HFFc6 (cell line): ENCODE data around the gene MLST8. TPM values are rescaled to one million over a fixed set of nuclear protein-coding genes. Genes with fewer than 3 reads are reported as not detected.

Experiments used
- DNase-seq: peaks from one replicate; pipeline ENCODE4 v3.0.0-alpha.2; 2018
- H3K27ac Mint-ChIP-seq: 2 replicates; pipeline ENCODE4 v1.8.0; 2020; ENCODE audit warnings: mild to moderate bottlenecking, mixed read lengths
- H3K27me3 Mint-ChIP-seq: 2 replicates; pipeline ENCODE4 v1.8.0; 2021; ENCODE audit warnings: mild to moderate bottlenecking, moderate library complexity, mixed read lengths; ENCODE audit not compliant: insufficient read depth
- H3K36me3 Mint-ChIP-seq: 2 replicates; pipeline ENCODE4 v1.8.0; 2021; ENCODE audit warnings: low read depth, mixed read lengths
- H3K4me1 Mint-ChIP-seq: 2 replicates; pipeline ENCODE4 v1.8.0; 2020; ENCODE audit warnings: low read depth, mixed read lengths
- H3K4me3 Mint-ChIP-seq: 2 replicates; pipeline ENCODE4 v1.8.0; 2020; ENCODE audit warnings: mild to moderate bottlenecking, moderate library complexity, mixed read lengths
- H3K9me3 Mint-ChIP-seq: 2 replicates; pipeline ENCODE4 v1.8.0; 2020; ENCODE audit warnings: mild to moderate bottlenecking, mixed read lengths
- total RNA-seq, 6 experiments: library from RNA; stranded (reverse); fragmentation: NEBNext Ultra II Directional; extraction: Animal tissue kit (Norgen Biotek cat#: 25700); gene quantifications; 2 replicates in 1 of 6; 3 replicates in 5 of 6; pipeline ENCODE4 v1.2.3, GENCODE V29; 2021
- TF ChIP-seq, protein P1 (sequence below): fragments of 200-600 bp; sonication (generic); IDR thresholded peaks from 2 replicates; pipeline ENCODE4 v1.5.0; 2021; ENCODE audit warnings: antibody characterized with exemption, mild to moderate bottlenecking

Gene MLST8
- total RNA-seq, 6 experiments from 2014 or later, result 32.7 to 39.4 (median 37.5) TPM

DNA sequence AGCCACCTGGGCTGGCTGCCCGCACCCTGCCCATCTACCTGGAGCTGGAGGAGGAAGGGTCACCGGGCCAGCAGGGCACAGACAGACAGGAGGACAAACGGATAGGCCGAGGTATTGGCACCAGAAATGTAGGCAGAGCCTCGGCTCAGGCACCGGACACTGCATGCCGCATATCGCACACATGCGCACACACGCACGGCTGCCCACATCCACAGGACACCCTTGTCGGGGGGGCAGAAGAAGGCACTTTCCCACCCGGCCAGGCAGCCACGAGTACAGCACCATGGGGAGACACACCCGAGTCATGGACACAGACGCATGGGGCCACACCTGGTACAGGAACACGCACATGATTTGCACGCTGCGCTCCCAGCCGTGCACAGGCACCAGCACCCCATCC is 23.3 kb upstream of the MLST8 start:
- no peak for DNase-seq
- Mint-ChIP-seq H3K9me3 (no peaks in the 10 kb centered on the region), H3K4me1 (no peaks in the 10 kb centered on the region), H3K27ac (no peak overlapping the region), H3K36me3 (peaks cover 14% of the 10 kb centered on the region), H3K27me3 (peaks cover 4% of the 10 kb centered on the region), H3K4me3 (no peak overlapping the region)
- TF ChIP-seq, protein P1, sequence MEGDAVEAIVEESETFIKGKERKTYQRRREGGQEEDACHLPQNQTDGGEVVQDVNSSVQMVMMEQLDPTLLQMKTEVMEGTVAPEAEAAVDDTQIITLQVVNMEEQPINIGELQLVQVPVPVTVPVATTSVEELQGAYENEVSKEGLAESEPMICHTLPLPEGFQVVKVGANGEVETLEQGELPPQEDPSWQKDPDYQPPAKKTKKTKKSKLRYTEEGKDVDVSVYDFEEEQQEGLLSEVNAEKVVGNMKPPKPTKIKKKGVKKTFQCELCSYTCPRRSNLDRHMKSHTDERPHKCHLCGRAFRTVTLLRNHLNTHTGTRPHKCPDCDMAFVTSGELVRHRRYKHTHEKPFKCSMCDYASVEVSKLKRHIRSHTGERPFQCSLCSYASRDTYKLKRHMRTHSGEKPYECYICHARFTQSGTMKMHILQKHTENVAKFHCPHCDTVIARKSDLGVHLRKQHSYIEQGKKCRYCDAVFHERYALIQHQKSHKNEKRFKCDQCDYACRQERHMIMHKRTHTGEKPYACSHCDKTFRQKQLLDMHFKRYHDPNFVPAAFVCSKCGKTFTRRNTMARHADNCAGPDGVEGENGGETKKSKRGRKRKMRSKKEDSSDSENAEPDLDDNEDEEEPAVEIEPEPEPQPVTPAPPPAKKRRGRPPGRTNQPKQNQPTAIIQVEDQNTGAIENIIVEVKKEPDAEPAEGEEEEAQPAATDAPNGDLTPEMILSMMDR, result no peak

DNA sequence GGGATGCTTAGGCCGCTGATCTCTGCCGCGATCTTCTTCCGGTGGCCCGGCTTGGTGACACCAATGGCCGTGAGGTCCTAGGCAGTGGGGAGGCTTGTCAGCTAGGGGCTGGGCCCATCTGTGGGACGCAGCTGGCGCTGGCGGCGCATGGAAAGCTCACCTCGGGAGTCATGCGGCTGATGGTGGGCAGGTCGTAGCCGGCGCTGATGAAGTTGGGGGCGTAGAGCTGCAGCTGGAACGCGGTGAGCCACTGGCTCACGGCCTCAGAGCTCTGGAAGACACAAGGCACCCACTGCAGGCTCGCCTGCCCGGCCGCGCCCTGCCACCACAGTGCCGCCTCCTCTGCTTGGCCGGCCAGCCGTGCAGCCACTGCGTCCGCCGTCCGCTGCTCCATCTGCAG is 21.6 kb upstream of the MLST8 start:
- H3K4me1 Mint-ChIP-seq, result no peaks in the 10 kb centered on the region
- peaks cover 10% of the 10 kb centered on the region for H3K36me3 Mint-ChIP-seq
- DNase-seq, result no peak
- H3K9me3 Mint-ChIP-seq, result no peaks in the 10 kb centered on the region
- H3K27ac Mint-ChIP-seq, result no peak overlapping the region
- no peak overlapping the region for H3K4me3 Mint-ChIP-seq
- TF ChIP-seq, protein P1, result no peak
- H3K27me3 Mint-ChIP-seq, result peaks cover 4% of the 10 kb centered on the region

DNA sequence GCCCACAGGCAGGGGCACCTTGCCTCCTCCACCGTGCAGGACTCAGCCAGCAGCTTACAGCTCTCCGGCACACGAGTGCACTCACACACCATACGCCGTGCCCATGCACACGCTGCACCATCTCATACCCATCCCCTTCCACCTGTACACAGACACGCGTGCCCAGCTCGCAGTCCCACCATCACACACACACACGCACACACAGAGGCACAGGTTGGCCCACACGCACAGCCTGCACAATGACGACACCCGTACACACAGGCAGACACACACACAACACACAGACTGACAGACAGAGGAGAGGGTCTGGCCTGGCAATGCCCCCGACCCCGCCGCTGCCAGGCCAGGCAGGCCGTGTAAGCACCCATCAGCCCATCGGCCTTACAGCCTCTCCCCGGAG is 20.9 kb upstream of the MLST8 start:
- H3K4me3 Mint-ChIP-seq, result no peak overlapping the region
- no peak for DNase-seq
- H3K9me3 Mint-ChIP-seq, result no peaks in the 10 kb centered on the region
- TF ChIP-seq, protein P1, result no peak
- H3K27ac Mint-ChIP-seq, result no peak overlapping the region
- peaks cover 4% of the 10 kb centered on the region for H3K27me3 Mint-ChIP-seq
- H3K36me3 Mint-ChIP-seq, result peaks cover 10% of the 10 kb centered on the region
- no peaks in the 10 kb centered on the region for H3K4me1 Mint-ChIP-seq

DNA sequence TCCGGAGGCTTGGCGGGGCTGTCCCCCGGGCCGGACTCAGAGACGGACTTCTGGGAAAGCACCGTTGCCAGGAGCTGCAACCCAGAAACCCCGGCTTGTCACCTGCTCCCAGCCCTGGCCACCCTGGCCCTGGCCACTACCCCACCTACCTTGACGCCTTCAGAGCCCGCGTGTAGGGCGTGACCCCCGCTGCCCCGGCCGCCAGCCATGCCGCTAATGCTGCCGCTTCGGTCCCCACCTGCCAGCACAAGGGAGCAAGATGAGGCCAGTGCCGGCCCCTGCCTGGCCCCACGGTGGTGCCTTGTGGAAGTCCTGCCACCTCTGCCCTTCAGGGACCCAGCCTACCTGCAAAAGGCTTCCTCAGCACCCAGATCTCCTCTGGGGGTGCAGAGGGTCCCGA is 20.3 kb upstream of the MLST8 start:
- peaks cover 4% of the 10 kb centered on the region for H3K27me3 Mint-ChIP-seq
- no peak for DNase-seq
- no peaks in the 10 kb centered on the region for H3K4me1 Mint-ChIP-seq
- H3K36me3 Mint-ChIP-seq, result peaks cover 10% of the 10 kb centered on the region
- no peak overlapping the region for H3K27ac Mint-ChIP-seq
- H3K9me3 Mint-ChIP-seq, result no peaks in the 10 kb centered on the region
- no peak overlapping the region for H3K4me3 Mint-ChIP-seq
- TF ChIP-seq, protein P1, result no peak

DNA sequence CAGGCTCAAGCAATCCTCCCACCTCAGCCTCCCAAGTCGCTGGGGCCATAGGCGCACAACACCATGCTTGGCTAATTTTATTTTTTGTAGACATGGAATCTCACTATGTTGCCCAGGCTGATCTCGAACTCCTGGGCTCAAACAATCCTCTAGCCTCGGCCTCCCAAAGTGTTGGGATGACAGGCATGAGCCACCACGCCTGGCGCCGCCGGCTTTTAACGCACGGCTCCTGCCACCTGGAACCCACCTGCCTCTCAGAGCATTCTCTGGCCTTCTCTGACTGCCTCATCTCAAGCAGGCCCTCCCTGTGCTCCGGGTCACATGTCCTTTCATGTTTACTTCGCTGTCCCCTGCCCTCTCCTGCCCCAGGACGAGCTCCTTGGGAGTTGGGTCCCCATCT is 19.2 kb upstream of the MLST8 start:
- Mint-ChIP-seq H3K27me3 (peaks cover 4% of the 10 kb centered on the region), H3K9me3 (no peaks in the 10 kb centered on the region), H3K36me3 (peaks cover 10% of the 10 kb centered on the region), H3K27ac (no peak overlapping the region), H3K4me3 (no peak overlapping the region), H3K4me1 (no peaks in the 10 kb centered on the region)
- no peak for DNase-seq
- TF ChIP-seq, protein P1, result no peak

DNA sequence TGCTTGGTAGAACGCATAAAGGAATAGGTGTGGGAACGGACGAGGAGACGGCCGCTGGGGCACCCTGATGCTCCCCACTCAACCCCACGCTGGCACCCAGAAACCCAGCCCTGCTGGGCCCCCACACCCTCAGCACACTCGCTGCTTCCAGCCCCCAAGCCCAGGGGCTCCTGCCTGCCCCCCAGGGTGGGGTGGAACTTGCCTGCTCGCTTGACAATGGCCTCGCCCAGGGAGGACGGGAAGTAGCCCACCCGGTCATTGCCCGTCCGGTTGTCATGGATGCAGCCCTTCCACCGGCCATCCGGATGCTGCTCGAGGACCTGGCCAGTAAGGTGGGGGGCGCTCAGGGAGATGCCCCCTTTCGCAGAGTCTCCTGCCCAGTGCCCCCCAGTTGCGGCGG is 18.7 kb upstream of the MLST8 start:
- Mint-ChIP-seq H3K36me3 (peaks cover 10% of the 10 kb centered on the region), H3K4me3 (no peak overlapping the region), H3K27ac (no peak overlapping the region), H3K9me3 (no peaks in the 10 kb centered on the region), H3K4me1 (no peaks in the 10 kb centered on the region), H3K27me3 (peaks cover 4% of the 10 kb centered on the region)
- TF ChIP-seq, protein P1, result no peak
- DNase-seq, result no peak
